HG03108 (cell line): Measurements from ENCODE around the gene LRRC4C.

ENCODE experiments used
- ATAC-seq: cut with Tn5 transposase; IDR thresholded peaks from one replicate; pipeline ENCODE4 v1.9.1; 2021; ENCODE audit warnings: moderate library complexity; ENCODE audit not compliant: unreplicated experiment

Gene LRRC4C

GRCh38 chr11:40306938-40307548 is 1152.4 kb downstream of the LRRC4C start:
- ATAC-seq = no peak

- ATAC-seq = no peak
These were observed 1156.8 kb downstream of the LRRC4C start for GRCh38 chr11:40302669-40303068.

- ATAC-seq = no peak
These were observed 1164.0 kb downstream of the LRRC4C start for GRCh38 chr11:40295466-40295865.

GRCh38 chr11:40294741-40295140 is 1164.7 kb downstream of the LRRC4C start:
- ATAC-seq = no peak

GRCh38 chr11:40294349-40294735 is 1165.1 kb downstream of the LRRC4C start:
- ATAC-seq = no peak

GRCh38 chr11:40293655-40294348 is 1165.7 kb downstream of the LRRC4C start:
- peak; percentile 87 for ATAC-seq

- ATAC-seq = no peak
These were observed 1166.5 kb downstream of the LRRC4C start for GRCh38 chr11:40292721-40293508.

- no peak for ATAC-seq
These were observed 1167.7 kb downstream of the LRRC4C start for GRCh38 chr11:40291741-40292140.

GRCh38 chr11:40291329-40291728 is 1168.1 kb downstream of the LRRC4C start:
- no peak for ATAC-seq

- ATAC-seq = no peak
These were observed 1169.3 kb downstream of the LRRC4C start for GRCh38 chr11:40290171-40290631.

GRCh38 chr11:40289370-40289769 is 1170.1 kb downstream of the LRRC4C start:
- ATAC-seq = no peak

- ATAC-seq = no peak
These were observed 1171.3 kb downstream of the LRRC4C start for GRCh38 chr11:40287916-40288803.

GRCh38 chr11:40286137-40286536 is 1173.3 kb downstream of the LRRC4C start:
- ATAC-seq = no peak

GRCh38 chr11:40285558-40285957 is 1173.9 kb downstream of the LRRC4C start:
- no peak for ATAC-seq

GRCh38 chr11:40281052-40281580 is 1178.3 kb downstream of the LRRC4C start:
- no peak for ATAC-seq

- no peak for ATAC-seq
These were observed 1179.0 kb downstream of the LRRC4C start for GRCh38 chr11:40280159-40281051.

- ATAC-seq = no peak
These were observed 1182.5 kb downstream of the LRRC4C start for GRCh38 chr11:40276960-40277359.

GRCh38 chr11:40274017-40274416 is 1185.4 kb downstream of the LRRC4C start:
- no peak for ATAC-seq

GRCh38 chr11:40273192-40273732 is 1186.2 kb downstream of the LRRC4C start:
- no peak for ATAC-seq
